Left ventricle myocardium superior (tissue), 1 donor: ENCODE data around the gene TINAGL1. TPM values are rescaled to one million over a fixed set of nuclear protein-coding genes. Genes with fewer than 3 reads are reported as not detected.
A peak's percentile ranks its signal among the peaks of the same experiment; 100 is the strongest.

Experiments used
- ATAC-seq: fragments of 200-7000 bp; cut with Tn5 transposase; one replicate; pipeline ENCODE4 v1.9.1; 2020; ENCODE audit warnings: mild to moderate bottlenecking, moderate library complexity
- DNase-seq: peaks from one replicate; pipeline ENCODE4 v3.0.0-alpha.2; 2020
- intact Hi-C: fragments of 100-400 bp; cut with micrococcal nuclease; formaldehyde crosslinking; loops from one replicate; pipeline ENCODE4 v1.11.0; 2022
- total RNA-seq: library from RNA; stranded (reverse); fragmentation: NEBNext Ultra II Directional; extraction: Animal tissue kit (Norgen Biotek cat#: 25700); gene quantifications from one replicate; pipeline ENCODE4 v1.2.1, GENCODE V29; 2021
- donor health status: DM: no; HTN: yes; CAD: no; lungs with severe emphysema.

Gene TINAGL1
- total RNA-seq, 1 donor from 2014 or later = 274 TPM

- DNase-seq (no peak), ATAC-seq (no peak)
- intact Hi-C loops = loop anchor here (5.0 kb wide), 1 partner anchor 34 kb away; no protein-coding TSS in a partner anchor
Measured at GRCh38 chr1:31562707-31563360, 13.5 kb upstream of the TINAGL1 start.

GRCh38 chr1:31564606-31564989 is 11.7 kb upstream of the TINAGL1 start:
- ATAC-seq (no peak), DNase-seq (no peak)
- intact Hi-C loops = loop anchor here (2.0 to 5.0 kb wide), 2 partner anchors 33 to 54 kb away; no protein-coding TSS in a partner anchor

GRCh38 chr1:31567956-31568570 is 8.3 kb upstream of the TINAGL1 start:
- intact Hi-C loops = no loop called here
- DNase-seq = no peak
- ATAC-seq = peak; percentile 23

GRCh38 chr1:31568895-31569595 is 7.3 kb upstream of the TINAGL1 start:
- intact Hi-C loops = no loop called here
- ATAC-seq (peak; percentile 92), DNase-seq (peak; percentile 88)

DNA sequence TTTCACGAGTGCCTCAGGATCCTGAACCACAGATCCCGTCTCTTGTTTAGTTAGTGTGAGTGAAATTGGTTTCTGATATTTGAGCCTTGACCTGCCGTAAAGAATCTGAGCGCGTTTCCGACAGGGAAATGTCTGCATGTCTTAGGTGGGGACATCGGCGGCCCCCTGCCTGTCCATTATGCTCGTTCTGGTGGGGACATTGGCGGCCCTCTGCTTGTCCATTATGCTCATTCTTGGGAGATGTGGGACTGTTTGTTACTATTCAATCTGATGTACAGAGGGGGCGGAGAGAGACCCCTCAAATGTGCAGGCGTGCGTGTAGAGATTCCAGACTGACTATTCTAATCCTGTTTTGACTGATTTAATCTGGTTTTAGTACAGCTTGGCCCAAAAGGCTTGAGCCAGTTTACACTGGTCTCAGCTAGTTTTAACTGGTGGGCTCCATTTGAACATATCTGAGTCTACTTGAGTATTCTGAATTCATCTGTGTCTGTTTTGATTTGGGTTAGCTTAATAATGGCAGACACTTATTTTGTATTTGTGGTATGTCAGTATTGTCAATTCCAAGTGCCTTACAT is 6.6 kb upstream of the TINAGL1 start:
- intact Hi-C loops = no loop called here
- DNase-seq = no peak
- no peak for ATAC-seq

DNA sequence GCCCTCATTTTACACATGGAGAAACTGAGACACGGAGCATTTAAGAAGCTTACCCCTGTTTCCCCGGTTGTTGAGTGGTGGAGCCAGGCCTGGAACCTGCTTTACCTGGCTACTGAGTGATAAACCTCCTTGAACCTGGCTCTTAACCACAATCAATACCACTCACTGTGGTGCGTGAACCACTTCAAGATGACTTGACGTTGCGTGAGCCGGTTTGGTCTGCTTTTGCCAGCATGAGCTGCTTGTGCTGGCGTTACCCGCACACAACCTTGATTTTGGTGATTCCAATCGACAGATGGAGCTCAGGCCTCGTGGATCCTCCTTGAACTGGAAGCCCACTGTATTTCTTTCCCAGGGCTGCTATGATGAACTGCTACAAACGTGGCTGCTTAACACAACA is 6.1 kb upstream of the TINAGL1 start:
- ATAC-seq (no peak), DNase-seq (no peak)
- intact Hi-C loops = no loop called here

- ATAC-seq = no peak
- intact Hi-C loops = no loop called here
- DNase-seq = no peak
Measured at GRCh38 chr1:31570906-31571305, 5.4 kb upstream of the TINAGL1 start.

- no peak for ATAC-seq
- DNase-seq = no peak
- intact Hi-C loops = no loop called here
Measured at GRCh38 chr1:31571340-31572295, 4.7 kb upstream of the TINAGL1 start.

DNA sequence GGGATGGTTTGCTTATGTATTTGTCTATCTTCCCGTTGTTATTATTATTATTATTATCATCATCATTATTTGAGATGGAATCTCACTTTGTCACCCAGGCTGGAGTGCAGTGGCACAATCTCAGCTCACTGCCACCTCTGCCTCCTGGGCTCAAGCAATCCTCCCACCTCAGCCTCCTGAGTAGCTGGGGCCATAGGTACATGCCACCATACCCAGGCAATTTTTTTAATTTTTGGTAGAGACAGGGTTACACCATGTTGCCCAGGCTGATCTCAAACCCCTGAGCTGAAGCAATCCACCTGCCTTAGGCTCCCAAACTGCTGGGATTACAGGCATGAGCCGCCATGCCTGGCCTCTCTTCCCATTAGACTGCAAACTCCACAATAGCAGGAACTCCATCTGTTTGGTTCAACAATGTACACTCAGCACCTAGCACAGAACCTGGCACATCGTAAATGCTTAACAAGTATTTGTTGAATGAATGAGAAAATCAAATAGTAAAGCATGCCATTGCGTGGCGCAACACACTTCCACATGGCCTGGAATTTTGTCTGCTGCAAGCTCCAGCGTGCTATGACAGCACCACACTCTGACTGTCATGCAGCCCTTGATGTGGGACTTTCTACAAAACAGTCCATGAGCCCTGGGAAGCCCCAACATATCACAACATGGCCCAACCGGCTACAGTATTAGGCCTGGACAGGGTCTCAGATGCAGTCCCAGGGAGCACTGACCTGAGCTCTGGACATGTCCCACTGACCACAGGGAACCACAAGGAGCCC is 3.8 kb upstream of the TINAGL1 start:
- intact Hi-C loops = no loop called here
- ATAC-seq (no peak), DNase-seq (no peak)

DNA sequence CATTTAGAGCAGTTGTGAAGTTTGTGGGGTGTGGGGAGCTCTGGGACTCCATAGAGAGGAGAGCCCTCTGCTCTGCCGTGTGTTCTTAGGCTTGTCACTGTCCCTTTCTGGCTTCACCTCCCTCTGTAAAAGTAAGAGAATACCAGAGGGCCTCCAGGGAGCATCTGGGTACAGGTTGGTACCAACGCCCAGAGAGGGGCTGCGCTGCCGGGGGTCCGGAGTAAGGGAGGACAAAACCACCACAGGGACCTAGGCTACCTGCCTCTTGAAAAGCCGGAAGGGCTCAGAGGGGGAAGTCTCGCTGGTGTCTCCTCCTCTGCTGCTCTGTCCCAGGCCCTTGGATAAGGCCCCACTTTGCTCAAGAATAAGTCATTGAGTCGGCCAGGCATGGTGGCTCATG is 3.1 kb upstream of the TINAGL1 start:
- intact Hi-C loops = no loop called here
- no peak for ATAC-seq
- no peak for DNase-seq

- ATAC-seq (no peak), DNase-seq (no peak)
- intact Hi-C loops = no loop called here
Measured at GRCh38 chr1:31574749-31575368, 1.5 kb upstream of the TINAGL1 start.

DNA sequence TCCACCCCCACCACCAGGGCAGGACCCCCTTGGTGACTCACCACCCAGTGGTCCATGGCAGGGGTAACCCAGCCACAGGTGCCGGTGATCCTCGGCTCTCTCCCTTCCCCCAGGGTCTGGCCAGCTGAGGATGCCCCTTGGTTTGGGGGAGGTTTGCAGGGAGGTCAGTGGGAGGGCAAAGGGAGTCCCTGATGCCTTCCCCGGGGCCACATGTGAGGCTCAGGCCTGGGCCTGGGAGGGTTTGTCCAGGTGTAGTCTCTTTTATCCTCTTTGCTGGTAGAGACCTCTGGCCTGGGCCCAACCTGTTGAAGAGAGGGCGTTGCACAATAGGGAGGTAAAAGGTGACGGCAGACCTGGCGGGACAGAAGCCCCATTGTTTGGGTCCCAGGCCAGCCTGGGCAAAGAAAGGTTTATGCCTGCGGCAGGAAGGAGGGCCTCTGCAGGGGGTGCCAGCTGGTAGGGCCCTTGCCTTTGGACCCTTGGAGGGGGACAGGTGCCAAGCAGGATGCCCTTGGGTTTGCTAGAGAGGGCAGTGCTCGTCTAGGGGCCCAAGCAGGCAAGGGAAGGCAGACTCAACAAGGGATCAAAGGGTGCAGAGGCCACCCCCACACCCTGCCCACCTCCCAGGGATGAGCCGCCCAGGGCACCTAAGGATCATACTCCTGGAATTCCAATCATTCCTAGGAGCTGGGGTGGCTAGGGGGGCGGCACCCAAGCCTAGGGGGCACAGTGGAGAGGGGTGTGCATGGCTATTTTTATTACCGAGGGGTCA is 760 bp upstream of the TINAGL1 start:
- DNase-seq = no peak
- intact Hi-C loops = no loop called here

GRCh38 chr1:31576743-31577455 is 584 bp downstream of the TINAGL1 start:
- DNase-seq (no peak), ATAC-seq (peak; percentile 9)
- intact Hi-C loops = no loop called here

More for the DNA sequence above, 760 bp upstream of the TINAGL1 start:
- no peak for ATAC-seq

DNA sequence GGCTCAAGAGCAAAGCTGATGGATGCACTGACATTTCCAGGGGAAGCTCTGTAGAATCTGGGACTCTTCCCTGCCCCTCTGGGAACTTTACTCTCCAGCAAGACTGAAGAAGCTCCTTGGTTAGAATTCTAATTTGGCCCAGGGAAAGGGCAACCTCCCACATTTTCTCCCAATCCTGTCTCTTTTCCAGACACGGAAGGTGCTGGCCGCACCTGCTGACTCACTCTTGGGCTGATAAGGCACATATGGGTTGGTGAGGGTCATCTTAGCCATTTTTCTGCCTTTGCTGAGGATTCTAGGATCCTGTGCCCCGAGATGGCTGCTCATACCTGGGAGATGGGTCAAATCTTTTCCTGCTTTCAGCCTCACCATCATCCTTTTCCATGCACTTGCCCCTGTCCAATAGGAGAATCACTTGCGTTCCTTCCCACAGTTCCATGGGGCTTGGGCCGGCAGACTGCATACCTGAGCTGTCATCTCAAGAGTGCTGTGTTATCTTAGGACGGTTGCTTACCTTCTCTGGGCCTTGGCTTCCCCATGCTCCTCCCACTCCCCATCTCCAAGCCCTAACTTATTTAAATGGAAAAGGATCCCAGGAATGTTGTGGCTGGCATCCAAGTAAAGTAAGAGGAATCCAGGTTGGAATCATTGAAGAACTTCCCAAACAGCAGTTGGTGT is 1.3 kb downstream of the TINAGL1 start:
- DNase-seq (no peak), ATAC-seq (peak; percentile 10)
- intact Hi-C loops = no loop called here

- intact Hi-C loops = no loop called here
- ATAC-seq = no peak
- DNase-seq = no peak
Measured at GRCh38 chr1:31579374-31579773, 3.1 kb downstream of the TINAGL1 start.

DNA sequence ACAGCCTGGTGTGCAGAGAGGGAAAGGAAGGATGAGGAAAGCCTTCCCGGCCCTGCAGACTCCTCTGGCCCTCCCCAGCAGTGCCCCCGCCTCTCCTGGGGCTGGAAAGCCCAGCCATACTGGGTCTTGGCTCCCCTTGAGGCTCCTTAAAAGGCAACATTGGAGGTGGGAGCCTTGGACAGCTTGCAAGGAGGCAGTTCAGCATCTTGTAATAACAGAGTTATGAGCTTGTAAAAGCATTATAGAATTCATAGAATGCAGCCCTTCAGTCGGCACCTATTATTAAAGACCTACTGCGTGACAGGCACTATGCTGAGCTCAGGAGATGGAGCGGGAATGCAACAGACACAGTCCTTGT is 4.2 kb downstream of the TINAGL1 start:
- ATAC-seq (no peak), DNase-seq (no peak)
- intact Hi-C loops = no loop called here
